Embryonic facial prominence (tissue), 1 donor: ENCODE data around the gene NDUFS8.

Experiments used
- DNase-seq: peaks from one replicate; pipeline ENCODE4 v3.0.0-alpha.2; 2016; ENCODE audit errors: extremely low spot score

Gene NDUFS8

DNA sequence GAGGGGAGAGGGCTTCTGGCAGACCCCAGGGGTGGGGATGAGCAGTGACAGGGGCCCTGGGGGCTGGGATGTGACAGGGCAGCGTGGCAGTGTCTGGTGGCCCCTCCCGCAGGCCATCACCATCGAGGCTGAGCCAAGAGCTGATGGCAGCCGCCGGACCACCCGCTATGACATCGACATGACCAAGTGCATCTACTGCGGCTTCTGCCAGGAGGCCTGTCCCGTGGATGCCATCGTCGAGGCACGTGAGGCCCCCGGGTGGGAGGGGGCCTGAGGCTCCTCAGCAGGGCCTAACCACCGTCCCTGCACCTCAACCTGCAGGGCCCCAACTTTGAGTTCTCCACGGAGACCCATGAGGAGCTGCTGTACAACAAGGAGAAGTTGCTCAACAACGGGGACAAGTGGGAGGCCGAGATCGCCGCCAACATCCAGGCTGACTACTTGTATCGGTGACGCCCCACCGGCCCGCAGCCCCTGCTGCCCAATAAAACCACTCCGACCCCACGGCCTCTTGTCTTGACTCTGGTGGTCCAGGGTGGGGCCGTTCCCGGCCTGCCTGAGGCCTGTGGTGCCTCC is 5.7 kb downstream of the NDUFS8 start:
- no peak for DNase-seq

DNA sequence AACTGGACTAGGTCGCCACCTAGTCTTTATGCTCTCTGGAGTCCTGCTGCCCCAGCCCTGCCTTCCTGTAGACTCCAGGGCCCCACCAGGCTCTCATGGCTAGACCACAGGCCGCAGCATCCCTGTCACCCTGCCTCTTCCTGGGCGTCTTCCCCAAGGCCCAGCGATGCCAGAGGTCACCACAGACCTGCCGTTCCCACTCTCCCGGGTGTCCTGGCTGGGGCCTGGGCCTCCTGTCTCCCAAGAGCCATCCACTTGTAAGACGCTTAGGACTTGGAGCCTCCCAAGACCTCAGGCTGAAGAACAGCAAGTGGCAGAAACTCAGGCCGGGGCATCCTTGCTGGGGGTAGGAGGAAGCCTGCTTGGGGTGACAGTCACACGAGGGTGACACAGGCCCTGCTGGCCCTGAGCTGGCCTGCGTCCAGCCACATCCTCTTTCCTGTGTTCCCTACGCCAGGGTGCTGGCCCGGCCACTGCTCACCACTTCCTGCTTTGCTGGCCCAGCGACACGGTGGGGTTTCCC is 6.3 kb downstream of the NDUFS8 start:
- DNase-seq = no peak

DNA sequence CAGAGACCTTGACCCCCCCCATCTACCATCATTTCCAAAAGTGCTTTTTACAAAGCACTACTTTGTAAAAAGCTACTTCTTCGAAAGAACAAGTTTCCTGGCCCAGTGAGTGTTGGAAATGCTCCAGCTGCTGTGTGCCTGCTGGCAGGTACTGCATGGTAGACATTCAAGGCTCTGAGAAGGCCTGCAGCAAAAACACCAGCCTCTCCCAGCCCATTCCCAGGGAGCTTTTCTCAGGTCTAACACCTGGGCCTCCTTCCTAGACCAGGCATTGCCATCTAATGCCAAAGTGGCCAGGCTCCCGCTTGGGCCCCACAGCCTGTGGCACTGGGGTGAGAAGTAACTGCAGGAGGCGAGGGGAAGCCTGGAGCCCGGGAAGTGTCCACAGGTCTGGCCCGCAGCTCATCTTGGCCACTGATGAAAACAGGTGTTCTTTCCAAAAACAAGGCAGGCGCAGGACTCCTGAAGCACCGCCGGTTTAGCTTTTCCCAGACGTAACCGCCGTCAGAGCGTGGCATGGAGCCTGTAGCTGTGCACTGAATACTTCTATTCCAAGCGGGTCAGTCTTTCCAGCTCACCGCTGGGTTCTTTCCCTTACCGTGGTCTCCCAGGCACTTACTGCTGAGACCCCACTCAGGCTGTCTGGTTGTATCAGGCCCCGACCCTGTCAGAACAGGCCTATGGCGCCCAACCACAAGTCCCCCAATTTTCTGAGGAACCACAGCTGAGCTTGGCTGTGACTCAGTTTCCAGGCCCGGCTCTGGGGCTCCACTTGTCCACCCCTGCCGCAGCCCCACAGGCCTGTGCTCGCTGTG is 7.1 kb downstream of the NDUFS8 start:
- DNase-seq = no peak

DNA sequence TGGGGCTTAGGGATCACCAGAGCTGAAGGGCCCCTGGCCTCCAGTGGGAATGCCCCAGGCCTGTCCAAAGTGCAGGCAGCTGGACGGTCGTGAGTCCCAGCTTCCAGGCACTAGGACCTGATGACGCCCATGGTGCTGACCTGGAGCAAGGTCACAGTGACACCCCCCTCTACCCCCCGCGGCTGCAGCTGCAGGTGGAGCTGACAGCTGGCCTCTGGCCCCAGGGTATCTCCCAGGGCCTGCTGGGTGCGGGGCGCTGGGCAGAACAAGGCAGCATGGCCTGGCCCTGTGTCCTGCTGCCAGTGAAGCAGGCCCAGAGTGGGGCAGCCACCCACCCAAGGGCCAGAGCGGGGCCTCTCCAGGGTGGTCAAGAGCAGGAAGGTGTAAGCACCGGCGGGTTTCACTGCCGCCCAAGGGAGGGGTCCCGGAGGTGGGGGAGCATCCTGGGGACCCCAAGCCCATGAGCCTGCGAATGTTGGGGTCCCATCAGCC is 7.8 kb downstream of the NDUFS8 start:
- no peak for DNase-seq

DNA sequence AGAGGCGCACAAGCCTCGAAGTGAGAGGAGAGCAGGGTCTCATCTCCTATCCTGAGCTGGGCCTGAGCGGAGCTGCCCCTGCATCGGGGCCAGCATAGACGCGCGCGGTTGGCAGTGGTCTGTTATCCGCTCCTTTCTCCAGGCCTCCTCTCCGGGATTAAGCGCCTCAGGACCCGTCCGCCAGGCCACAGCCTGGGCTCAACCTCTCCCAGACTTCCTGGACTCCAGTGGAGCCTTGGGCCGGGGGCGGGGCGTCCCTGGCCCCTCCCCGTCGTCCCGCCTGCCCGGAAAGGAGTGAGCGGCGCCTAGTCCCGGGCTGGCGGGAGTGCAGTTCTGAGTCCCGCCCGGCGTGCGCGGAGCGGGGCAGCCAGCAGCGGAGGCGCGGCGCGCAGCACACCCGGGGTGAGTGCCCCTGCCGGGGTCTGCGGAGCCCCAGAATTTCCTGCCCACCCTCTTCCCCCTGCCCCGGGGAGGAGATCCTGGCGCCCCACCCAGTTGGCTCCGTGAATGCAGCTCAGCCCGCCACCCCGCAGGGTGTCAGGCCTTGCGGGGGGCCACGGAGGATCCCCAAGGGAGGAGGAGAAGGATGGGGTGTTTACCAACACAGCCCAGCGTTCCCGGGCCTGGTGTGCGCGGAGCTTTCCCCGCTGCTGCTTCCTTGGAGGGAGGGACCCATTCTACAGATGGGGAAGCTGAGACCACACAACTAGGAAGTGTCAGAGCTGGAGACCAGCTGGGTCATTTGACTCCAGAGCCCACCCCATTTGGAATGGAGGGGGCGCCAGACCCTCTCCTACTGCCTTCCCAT is 8.4 kb downstream of the NDUFS8 start, which contains the start of gene TCIRG1:
TSS of gene TCIRG1 (plus strand) at position 308 of the 808 bp plus-strand sequence. CDS start 2,247 bp downstream, outside the sequence.
- no peak for DNase-seq

DNA sequence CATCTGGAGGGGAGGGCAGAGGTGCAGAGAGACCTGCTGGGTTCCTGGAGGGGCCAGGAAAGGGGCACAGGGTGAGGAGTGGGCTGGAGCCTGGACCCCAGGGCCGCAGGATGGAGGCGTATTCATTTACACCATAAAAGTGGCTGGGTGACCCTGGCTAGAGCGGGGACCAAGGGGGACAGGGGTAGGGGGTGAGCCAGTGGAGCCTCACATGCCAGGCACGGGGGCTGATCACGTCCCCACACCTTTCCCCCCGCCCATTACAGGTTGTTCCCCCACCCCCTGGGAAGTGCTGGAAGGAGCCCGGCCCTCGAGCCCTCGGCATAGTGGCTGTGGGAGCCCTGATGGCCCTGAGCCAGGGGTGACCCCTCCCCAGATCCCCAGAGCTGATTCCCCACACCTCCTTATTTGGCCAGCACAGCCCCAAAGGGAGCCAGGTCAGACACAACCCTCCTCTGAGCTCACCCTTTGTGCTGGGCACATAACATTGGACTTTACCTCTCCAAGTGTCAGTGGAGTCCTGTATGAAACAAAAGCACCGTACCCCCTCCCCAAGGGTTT is 9.1 kb downstream of the NDUFS8 start:
- DNase-seq = no peak

DNA sequence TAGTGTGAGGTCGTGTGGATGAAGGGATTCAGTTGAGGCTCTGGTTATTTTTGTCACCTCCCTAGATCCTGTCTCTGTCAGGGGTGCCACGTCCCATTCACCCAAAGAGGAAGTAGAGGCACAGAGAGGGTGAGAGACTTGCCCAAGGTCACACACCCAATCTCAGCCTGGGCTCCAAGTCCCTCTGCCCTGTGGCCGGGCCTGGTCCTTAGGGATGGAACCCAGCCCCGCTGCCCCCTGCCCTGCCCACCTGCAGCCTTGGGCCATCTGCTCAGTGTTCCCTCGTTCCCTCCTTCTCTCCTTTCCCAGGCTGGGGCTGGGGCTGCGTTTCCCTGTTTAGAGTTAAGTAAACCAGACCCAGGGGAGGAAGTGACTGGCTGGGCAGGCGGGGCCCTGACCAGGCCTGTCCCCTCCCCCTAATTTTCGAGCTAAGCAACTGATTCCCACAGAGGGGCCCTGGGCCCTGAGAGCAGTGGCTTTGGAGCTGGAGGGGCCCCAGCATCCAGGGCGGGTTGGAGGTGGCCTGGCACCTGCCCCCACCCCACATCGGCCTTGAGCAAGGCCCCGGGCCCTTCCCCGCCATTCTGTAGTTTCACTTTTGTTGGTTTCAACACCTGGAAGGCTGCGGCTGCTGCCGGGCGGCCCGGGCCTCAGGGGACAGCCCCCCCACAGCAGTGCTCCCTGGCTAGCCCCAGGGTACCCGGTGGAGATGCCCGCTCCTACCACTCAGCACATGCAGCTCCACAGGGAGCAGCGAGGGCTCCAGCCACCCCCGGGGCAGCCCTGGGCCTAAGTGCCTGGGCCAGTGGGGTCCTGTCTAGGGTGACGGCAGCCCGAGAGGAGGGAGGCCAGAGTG is 9.8 kb downstream of the NDUFS8 start:
- peak; percentile 56 for DNase-seq

DNA sequence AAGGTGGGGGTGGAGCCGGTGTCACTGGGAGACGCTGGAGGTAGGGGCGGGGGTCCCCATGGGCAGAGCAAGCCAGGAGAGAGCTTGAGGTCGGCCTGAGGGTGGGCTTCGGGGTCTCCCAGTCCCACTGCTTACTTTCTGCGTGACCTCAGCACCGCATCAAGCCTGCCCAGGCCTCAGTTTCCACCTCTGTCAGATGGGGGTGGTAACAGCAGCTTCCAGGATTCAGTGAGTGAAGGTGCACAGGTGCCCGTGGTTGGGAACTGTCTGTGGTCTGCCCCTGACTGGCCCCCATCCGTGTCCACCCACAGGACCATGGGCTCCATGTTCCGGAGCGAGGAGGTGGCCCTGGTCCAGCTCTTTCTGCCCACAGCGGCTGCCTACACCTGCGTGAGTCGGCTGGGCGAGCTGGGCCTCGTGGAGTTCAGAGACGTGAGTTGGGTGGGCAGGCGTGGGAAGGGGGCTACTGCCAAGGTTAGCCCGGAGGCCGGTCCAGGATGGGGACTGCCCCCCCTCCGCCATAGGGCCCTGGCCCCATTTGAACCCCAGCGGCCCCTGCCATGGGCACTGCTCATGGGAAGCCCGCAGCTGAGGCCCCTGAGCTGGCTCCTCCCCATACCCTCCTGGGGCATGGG is 10.6 kb downstream of the NDUFS8 start:
- no peak for DNase-seq

DNA sequence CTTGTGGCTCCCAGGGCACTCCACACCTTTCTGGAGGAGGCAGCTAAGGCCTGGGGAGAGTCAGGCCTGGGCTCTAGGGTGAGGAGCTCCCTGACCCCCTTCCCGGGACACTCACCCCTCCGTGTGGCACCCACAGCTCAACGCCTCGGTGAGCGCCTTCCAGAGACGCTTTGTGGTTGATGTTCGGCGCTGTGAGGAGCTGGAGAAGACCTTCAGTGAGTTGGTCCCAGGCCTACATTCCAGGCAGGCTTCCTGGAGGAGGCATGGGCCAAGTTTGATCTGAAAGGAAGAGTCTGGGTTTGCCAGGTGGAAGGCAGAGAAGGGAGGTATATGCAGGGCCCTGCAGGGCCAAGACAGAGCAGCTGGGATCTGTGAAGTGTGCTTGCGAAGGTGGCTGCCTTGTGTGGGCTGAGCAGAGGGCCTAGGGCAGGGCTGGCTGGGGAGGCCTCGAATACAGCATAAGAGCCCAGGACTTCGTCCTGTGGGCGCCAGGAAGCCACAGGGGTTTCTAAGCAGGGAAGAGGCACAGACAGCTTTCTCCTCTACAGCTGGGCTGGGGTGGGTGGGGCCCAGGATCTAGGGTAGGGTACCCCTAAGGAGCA is 11.2 kb downstream of the NDUFS8 start:
- DNase-seq = no peak

DNA sequence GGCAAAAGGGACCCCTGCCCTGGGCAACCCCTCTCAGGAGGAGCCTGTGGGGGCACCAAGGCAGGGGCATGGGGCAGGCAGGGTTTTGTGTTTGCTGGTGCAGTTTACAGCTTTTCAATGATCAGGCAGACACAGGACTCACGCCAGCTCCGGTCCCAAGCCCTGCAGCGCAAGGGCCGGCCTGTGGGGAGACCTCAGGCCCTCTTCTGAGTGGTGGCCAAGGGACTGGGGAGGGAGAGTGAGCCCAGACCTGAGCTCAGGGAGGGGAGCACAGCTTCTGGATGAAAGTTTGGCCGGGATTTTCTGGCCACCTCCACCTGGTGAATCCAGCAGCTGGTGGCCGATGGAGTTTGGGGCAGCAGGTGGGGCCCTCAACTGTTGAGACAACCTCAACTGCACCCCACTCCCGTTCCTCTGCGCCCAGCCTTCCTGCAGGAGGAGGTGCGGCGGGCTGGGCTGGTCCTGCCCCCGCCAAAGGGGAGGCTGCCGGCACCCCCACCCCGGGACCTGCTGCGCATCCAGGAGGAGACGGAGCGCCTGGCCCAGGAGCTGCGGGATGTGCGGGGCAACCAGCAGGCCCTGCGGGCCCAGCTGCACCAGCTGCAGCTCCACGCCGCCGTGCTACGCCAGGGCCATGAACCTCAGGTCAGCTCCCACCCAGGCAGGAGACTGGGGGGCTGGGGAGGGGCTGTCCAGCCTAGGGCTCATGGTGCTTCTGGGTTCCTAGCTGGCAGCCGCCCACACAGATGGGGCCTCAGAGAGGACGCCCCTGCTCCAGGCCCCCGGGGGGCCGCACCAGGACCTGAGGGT is 11.9 kb downstream of the NDUFS8 start:
- no peak for DNase-seq

DNA sequence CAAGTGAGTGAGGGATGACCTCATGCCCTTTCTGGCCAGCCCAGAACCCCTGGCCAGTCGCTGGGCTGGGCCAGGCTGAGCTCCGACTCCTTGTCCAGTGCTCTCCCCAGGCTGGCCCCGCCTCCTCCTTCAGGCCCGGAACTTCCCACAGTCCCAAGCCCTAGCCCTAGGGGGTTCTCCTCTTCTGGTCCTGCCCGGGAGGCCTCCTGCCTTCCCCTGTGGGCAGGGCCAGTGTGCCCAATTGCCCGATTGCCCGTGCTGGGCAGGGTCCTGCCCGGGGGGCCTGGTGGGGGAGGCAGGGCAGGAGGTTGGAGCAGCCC is 12.5 kb downstream of the NDUFS8 start:
- DNase-seq = no peak

DNA sequence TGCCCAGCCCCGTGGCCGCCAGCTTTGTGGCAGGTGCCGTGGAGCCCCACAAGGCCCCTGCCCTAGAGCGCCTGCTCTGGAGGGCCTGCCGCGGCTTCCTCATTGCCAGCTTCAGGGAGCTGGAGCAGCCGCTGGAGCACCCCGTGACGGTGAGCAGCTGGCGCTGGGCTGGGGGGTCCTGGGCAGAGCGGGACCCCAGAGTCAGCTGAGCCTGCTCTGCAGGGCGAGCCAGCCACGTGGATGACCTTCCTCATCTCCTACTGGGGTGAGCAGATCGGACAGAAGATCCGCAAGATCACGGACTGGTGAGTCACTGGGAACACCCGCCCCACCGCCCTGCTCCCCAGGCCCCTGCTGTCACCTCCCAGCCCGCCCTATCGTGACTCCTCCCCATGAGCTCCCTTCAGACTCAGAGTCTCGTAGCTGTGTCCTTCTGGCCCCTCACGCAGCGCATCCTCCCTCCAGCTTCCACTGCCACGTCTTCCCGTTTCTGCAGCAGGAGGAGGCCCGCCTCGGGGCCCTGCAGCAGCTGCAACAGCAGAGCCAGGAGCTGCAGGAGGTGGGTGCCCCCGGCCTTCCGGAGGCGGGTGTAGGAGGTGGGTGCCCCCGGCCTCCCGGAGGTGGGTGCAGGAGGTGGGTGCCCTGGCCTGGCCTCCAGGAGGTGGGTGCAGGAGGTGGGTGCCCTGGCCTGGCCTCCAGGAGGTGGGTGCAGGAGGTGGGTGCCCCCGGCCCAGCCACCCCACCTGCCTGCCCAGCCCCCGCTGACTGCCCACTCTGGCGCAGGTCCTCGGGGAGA is 13.1 kb downstream of the NDUFS8 start:
- DNase-seq = no peak

DNA sequence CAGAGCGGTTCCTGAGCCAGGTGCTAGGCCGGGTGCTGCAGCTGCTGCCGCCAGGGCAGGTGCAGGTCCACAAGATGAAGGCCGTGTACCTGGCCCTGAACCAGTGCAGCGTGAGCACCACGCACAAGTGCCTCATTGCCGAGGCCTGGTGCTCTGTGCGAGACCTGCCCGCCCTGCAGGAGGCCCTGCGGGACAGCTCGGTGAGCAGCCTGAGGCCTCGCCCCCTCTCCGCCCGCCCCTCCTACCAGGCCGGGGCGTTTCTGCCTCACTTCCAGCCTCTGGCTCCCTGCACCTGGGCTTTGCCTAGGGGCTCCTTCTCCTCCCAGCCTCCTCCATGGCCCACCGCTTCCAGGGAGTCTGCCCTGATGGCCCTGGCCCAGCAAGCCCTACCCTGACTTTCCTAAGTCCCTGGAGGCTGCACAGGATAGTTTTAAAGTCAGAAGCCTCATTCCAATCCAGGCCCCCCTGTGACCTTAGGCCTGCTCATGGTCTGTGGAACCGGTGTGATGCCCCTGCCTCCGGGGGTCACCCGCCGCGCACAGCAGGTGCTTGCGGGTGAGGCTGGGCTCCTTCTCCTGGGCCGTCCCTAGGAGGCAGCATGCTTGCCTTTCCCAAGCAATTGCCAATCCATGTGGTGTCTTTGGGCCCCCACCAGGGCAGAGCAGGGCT is 13.8 kb downstream of the NDUFS8 start:
- no peak for DNase-seq

DNA sequence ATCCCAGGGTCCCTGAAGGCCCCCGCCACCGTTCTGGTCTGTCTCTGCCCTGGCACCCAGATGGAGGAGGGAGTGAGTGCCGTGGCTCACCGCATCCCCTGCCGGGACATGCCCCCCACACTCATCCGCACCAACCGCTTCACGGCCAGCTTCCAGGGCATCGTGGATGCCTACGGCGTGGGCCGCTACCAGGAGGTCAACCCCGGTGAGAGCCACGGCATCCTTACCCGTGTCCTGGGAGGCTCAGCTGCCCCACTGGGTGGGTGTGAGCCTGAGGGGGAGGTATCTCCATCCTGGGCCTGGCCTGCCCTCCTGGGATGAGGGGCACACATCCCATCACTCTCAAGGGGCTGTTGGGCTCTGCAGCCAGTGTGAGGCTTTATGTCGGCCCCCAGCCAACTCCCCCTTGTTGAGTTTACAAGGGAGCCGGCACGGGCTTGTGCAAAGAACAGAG is 14.4 kb downstream of the NDUFS8 start:
- DNase-seq = no peak

DNA sequence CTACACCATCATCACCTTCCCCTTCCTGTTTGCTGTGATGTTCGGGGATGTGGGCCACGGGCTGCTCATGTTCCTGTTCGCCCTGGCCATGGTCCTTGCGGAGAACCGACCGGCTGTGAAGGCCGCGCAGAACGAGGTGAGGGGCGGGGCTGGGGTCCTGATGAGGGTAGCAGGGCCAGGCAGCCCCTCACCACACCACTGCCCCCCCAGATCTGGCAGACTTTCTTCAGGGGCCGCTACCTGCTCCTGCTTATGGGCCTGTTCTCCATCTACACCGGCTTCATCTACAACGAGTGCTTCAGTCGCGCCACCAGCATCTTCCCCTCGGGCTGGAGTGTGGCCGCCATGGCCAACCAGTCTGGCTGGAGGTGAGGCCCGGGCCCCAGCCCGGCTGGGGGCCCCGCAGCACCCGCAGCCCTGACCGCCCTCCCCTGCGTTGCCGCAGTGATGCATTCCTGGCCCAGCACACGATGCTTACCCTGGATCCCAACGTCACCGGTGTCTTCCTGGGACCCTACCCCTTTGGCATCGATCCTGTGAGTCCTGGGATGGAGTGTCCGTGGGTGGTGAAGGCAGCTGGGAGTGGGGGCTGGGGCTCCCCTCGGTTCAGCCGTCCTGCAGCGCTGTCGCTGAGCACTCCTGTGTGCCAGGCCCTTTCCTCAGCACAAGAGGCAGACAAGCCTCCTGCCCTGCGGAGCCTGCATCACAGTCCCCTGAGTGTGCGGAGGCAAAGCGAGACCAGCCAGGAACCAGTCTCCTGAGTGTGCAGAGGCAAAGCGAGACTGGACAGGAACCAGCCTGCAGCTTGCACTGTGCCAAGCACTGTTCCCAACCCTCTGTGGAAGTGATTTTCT is 17.2 kb downstream of the NDUFS8 start:
- DNase-seq = no peak

DNA sequence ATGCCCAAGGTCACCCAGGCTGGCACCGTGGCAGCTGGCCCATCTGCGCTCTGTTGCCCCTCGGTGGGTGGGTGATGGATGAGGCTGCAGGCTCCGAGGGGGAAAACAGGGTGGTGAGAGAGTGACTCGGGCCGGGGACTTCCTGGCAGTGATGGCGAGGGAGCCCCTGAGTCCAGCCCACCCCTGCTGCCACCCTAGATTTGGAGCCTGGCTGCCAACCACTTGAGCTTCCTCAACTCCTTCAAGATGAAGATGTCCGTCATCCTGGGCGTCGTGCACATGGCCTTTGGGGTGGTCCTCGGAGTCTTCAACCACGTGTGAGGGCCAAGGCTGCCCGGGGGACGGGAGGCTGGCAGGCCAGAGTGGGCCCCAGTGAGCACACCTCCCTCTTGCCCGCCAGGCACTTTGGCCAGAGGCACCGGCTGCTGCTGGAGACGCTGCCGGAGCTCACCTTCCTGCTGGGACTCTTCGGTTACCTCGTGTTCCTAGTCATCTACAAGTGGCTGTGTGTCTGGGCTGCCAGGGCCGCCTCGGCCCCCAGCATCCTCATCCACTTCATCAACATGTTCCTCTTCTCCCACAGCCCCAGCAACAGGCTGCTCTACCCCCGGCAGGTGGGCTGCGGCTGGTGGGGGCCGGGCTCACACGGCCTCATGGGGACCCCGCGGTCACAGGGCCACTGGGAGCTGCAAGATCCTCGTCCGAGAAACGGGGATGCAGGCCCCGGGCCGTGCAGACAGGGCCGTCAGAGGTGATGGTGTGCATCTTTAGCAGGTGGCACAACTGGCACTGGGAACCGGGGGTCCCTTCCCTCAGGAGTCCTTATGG is 18.4 kb downstream of the NDUFS8 start:
- DNase-seq = no peak
